ENCODE data around the gene CALD1. TPM values are rescaled to one million over a fixed set of nuclear protein-coding genes. Genes with fewer than 3 reads are reported as not detected.

CALD1 gene
- polyA plus RNA-seq, 1 donor (not counting 4 experiments of a cell fraction or from before 2014, with no cell fraction given) = 229 TPM

GRCh38 chr7:134993877-134994456 is 214.5 kb downstream of the CALD1 start:
- FAIRE-seq (no peak), DNase-seq (ENCODE audit: low read depth, low spot score) (no peak)
- H3K4me1 ChIP-seq (ENCODE audit: control insufficient read depth, extremely low read depth, insufficient read depth, low read length) = no peaks in the 10 kb centered on the region
- H3K4me3 ChIP-seq (ENCODE audit: control insufficient read depth in 2 of 3, extremely low read depth in 1 of 3, insufficient read depth in 2 of 3, low read depth in 1 of 3, low read length in 3 of 3) = no peak overlapping the region
- H3K36me3 ChIP-seq (ENCODE audit: control insufficient read depth in 2 of 2, extremely low read depth in 1 of 2, insufficient read depth in 2 of 2, low read length in 2 of 2) = no peaks in the 10 kb centered on the region
- peaks cover 3% of the 10 kb centered on the region for H3K9me1 ChIP-seq (ENCODE audit: control insufficient read depth, extremely low read depth, insufficient read depth, low read length)
- H3K9ac ChIP-seq (ENCODE audit: control insufficient read depth, extremely low read depth, insufficient read depth, low read length) = no peak overlapping the region
- H3K27ac ChIP-seq (ENCODE audit: control insufficient read depth, insufficient read depth, low read length) = no peak overlapping the region
- TF ChIP-seq EZH2 (IDR thresholded peaks at IDR 0.05; ENCODE audit: low read length) = no peak
- TF ChIP-seq, protein P1, sequence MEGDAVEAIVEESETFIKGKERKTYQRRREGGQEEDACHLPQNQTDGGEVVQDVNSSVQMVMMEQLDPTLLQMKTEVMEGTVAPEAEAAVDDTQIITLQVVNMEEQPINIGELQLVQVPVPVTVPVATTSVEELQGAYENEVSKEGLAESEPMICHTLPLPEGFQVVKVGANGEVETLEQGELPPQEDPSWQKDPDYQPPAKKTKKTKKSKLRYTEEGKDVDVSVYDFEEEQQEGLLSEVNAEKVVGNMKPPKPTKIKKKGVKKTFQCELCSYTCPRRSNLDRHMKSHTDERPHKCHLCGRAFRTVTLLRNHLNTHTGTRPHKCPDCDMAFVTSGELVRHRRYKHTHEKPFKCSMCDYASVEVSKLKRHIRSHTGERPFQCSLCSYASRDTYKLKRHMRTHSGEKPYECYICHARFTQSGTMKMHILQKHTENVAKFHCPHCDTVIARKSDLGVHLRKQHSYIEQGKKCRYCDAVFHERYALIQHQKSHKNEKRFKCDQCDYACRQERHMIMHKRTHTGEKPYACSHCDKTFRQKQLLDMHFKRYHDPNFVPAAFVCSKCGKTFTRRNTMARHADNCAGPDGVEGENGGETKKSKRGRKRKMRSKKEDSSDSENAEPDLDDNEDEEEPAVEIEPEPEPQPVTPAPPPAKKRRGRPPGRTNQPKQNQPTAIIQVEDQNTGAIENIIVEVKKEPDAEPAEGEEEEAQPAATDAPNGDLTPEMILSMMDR (optimal IDR thresholded peaks at IDR 0.05 in 1 of 3, IDR thresholded peaks at IDR 0.05 in 1 of 3, conservative IDR thresholded peaks at IDR 0.05 in 1 of 3; ENCODE audit: extremely low read depth in 1 of 3, insufficient read depth in 2 of 3, low read length in 3 of 3) = no peak
- H3K27me3 ChIP-seq (ENCODE audit: control insufficient read depth, extremely low read depth, insufficient read depth, low read length) = no peaks in the 10 kb centered on the region
- H3K9me3 ChIP-seq (ENCODE audit: control insufficient read depth, low read depth, low read length) = no peaks in the 10 kb centered on the region
- H4K20me1 ChIP-seq (ENCODE audit: control insufficient read depth, extremely low read depth, insufficient read depth, low read length) = no peaks in the 10 kb centered on the region
- no peak overlapping the region for H3K4me2 ChIP-seq (ENCODE audit: control insufficient read depth, extremely low read depth, insufficient read depth, low read depth, low read length)
- no peak overlapping the region for H2AFZ ChIP-seq (ENCODE audit: control insufficient read depth, low read length)
- H3K79me2 ChIP-seq (ENCODE audit: control insufficient read depth, insufficient read depth, low read length) = no peaks in the 10 kb centered on the region
- dilution Hi-C loops (cut with MboI; ENCODE audit: extremely low pct_ligation_motif_present, low sequenced_read_pairs) = loop anchor here (25.0 kb wide), 1 partner anchor 168 kb away; the partner anchor contains the start of gene CYREN

DNA sequence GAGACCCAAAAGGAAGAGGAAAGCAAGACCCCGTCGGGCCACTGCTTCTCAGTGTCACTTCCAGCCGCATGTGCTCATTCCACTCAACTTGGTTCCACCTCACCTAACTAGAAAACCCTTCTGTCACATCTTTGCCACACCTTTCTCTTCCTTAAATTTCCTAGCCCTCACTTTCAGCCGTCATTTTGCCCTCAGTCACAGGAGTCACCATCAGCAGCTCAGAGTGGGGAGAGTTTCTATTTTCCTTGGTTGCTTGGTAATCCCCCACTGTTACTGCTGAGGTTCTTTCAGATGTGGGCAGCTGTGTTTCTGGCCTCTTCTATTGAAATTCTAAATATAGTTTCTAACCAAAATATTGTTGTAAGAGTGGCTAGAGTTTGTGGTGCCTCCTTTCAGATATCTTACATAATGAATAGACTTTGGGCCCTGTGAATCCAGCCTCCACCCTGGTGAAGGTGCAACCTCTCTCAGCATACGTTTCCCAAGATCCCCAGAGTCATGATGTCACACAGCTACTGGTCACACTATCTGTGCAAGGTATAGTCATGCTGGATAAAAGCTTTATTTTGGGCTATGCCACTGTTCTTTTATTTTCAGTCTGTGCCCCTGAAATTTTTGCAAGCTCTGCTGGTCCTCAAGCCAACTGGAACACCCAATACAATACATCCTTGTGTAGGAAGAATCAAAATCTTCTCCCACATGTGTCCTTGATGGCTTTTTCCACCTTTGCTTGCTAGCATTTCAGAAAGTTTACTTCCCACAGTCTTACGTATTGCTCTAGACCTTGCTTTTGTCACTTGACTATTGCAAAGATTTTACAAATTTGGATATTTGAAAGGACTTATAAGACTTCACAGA is 216.0 kb downstream of the CALD1 start:
- H4K20me1 ChIP-seq (ENCODE audit: control insufficient read depth, extremely low read depth, insufficient read depth, low read length) = no peaks in the 10 kb centered on the region
- no peaks in the 10 kb centered on the region for H3K27me3 ChIP-seq (ENCODE audit: control insufficient read depth, extremely low read depth, insufficient read depth, low read length)
- FAIRE-seq (no peak), DNase-seq (ENCODE audit: low read depth, low spot score) (no peak)
- peaks cover 2% of the 10 kb centered on the region for H3K9me1 ChIP-seq (ENCODE audit: control insufficient read depth, extremely low read depth, insufficient read depth, low read length)
- no peaks in the 10 kb centered on the region for H3K9me3 ChIP-seq (ENCODE audit: control insufficient read depth, low read depth, low read length)
- TF ChIP-seq, protein P1 (optimal IDR thresholded peaks at IDR 0.05 in 1 of 3, IDR thresholded peaks at IDR 0.05 in 1 of 3, conservative IDR thresholded peaks at IDR 0.05 in 1 of 3; ENCODE audit: extremely low read depth in 1 of 3, insufficient read depth in 2 of 3, low read length in 3 of 3) = no peak
- H3K4me1 ChIP-seq (ENCODE audit: control insufficient read depth, extremely low read depth, insufficient read depth, low read length) = no peaks in the 10 kb centered on the region
- no peak overlapping the region for H3K27ac ChIP-seq (ENCODE audit: control insufficient read depth, insufficient read depth, low read length)
- no peaks in the 10 kb centered on the region for H3K36me3 ChIP-seq (ENCODE audit: control insufficient read depth in 2 of 2, extremely low read depth in 1 of 2, insufficient read depth in 2 of 2, low read length in 2 of 2)
- no peak overlapping the region for H3K4me2 ChIP-seq (ENCODE audit: control insufficient read depth, extremely low read depth, insufficient read depth, low read depth, low read length)
- H3K4me3 ChIP-seq (ENCODE audit: control insufficient read depth in 2 of 3, extremely low read depth in 1 of 3, insufficient read depth in 2 of 3, low read depth in 1 of 3, low read length in 3 of 3) = no peak overlapping the region
- dilution Hi-C loops (cut with MboI; ENCODE audit: extremely low pct_ligation_motif_present, low sequenced_read_pairs) = loop anchor here (25.0 kb wide), 1 partner anchor 167 kb away; the partner anchor contains the start of gene CYREN
- no peak overlapping the region for H3K9ac ChIP-seq (ENCODE audit: control insufficient read depth, extremely low read depth, insufficient read depth, low read length)
- no peak overlapping the region for H2AFZ ChIP-seq (ENCODE audit: control insufficient read depth, low read length)
- no peaks in the 10 kb centered on the region for H3K79me2 ChIP-seq (ENCODE audit: control insufficient read depth, insufficient read depth, low read length)

Measured in keratinocyte (primary cell).